NCI-H1105 treated with DMSO at 0.1 percent for 48 hours (cell line): Measurements from ENCODE around the gene PREP.
"Not testable (repeated sequence)": the region's sequence is repeated elsewhere in the genome, so short reads cannot be mapped to it uniquely, and the experiment has no call there.

Source experiments
- DNase-seq: peaks from one replicate; lab custom pipeline; 2025; lab: John Stamatoyannopoulos, UW

Gene PREP

DNA sequence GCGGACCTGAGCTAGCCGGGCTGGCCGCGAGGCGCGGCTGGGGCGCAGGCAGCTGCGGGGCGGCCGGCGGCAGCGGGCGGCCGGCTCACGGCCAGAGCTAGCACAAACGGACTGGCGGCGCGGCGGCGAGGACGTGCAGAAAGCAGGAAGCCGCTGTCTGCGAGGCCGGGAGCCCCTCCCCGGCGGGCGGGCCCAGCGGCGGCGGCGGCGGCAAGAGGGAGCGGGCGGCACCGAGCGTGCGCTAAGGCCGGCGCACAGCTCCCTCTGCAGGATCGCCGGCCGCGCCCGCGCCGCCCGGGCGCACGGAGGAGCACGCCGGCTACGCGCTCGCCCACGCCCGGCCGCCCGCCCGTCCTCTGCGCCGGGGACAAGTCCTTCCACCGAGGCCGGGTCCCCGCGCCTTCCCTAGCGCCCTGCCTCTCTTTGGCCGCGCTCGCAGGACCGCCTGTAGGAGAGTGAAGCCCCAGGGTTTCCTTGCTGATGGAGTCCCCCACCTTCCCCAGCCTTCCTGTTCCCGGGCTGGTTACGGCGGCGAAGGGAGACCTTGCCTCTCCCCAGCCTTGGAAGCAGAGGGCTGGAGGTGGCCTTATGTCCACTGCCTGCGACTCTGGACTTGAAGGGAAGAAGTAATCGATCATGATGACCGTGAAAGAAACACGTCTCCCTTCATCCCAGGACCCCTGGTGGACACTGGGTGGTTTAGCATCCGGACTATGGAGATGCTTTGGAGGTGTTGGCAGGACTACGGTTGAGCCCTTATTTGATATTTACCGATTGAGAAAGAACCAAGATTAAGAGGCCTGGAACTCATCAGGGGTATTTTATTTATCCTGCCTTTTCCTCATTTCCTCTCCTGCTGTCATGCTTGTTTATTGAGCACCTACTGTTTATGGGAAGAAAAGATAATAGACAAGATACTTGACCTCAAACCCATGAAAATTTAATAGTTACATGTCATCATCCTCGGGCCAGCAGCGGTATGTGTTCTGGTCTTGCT is at the start of gene PREP:
Gene PREP, minus strand, starts transcription at position 144 of the 997 bp plus-strand sequence. CDS start 191 bp downstream, outside the sequence.
- DNase-seq = peak; percentile 85

DNA sequence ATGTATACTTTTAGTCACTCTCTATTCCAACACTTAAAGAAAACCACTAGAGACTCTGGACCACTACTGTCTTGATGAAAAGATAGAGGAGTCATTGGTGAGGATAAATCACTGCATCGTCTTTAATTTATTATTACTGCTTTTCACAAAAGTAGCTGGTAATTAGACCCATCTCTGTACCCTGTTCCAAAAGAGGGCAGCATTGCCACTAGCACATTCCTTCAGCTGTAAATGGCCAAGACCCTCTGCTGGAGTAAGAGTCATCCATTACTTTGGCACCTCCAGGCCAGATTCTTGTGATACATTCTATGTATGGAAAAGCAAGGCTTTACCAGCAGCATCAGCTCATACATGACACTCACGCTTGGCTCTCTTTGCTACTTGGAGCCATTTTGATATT is 49.5 kb upstream of the PREP start:
- DNase-seq = no peak

DNA sequence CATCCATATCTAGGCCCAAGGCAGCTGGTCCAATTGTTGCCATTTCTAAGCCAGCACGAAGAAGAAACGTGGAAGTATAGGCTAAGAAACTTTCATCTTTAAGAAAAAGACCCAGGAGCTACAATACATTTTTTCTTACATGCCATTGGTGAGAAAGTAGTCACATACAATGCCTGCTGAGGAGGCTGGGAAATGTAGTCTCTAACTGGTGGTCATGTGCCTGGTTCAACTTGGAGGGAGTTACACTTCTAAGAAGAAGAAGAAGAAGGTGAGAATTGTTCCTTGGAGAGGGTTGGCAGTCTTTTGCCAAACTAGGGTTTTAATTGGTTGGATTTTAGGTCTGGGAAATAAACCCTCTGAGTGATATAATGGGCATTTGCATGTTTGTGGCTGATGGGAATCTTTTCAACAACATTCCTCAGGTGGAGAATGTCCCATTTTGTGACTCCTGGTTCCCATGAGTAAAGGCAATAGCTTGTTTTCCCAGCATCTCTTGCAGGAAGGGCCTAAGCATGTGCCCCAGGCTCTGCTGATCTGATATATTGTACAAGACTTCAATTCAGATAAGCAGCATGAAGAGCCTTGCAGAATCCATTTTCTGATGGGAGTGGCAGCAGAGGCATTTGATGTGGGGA is 47.0 kb upstream of the PREP start:
- no peak for DNase-seq

DNA sequence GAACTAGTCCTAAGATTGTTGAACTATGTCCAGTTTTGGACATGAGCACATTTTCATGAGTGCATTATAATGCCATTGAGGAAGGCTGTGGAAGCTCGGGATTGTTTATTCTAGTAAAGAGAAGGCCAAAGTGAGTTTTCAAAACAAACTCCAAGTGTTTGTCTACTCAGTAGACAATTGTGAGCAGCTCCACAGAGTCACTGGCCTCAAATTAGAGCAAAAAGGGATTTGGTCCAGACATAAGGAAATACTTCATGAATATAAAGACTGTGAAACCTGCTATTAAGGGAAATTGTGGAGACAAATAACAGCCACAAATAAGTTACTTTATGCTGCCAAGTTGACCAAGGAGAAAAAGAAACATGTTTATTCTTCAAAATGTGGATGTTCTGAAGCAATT is 42.6 kb upstream of the PREP start:
- DNase-seq = no peak

DNA sequence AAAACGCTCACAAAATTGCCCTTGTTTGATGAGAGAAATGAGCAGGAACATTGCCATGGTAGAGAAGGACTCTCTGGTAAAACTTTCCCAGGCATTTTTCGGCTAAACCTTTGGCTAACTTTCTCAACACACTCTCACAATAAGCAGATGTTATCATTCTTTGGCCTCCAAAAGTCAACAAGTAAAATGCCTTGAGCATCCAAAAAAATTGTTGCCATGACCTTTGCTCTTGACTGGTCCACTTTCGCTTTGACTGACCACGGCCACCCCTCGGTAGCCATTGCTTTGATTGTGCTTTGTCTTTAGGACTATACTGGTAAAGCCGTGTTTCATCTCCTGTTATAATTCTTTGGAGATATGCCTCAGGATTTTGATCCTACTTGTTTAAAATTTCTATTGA is 41.1 kb upstream of the PREP start:
- DNase-seq = no peak

DNA sequence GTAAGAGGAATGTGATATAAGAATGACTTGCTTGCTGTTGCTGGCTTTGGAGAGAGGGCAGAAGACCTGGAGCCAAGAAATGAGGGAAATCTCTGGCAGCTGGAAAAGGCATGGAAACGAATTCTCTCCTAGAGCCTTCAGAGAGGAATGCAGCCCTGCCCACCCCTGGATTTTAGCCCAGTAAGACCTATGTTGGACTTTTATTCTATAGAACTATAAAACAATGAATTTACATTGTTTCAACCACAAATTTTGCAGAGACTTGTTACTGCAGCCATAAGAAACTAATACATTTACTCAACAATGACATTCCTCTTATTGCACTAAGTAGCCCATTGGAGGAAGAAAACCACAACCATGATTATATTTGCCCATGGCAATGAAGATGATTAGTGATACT is 39.5 kb upstream of the PREP start:
- no peak for DNase-seq

DNA sequence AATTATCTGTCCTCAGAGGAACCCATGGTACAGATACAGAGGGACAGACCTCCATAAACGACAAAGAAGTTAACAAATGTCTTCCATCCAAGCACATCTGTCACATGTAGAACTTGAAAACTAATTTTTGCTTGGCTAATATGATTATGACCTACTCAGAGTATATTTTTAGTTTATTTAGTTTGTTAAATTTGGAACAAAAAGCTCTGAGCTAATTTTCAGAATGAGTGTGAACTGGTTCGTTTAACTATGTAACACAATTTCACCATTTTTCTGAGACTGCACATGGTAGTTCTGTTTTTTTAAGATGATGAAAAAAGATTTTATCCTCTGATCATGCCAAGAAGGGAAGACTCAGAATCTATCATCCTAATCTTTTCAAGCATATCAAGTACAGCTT is 34.4 kb upstream of the PREP start:
- DNase-seq = no peak

DNA sequence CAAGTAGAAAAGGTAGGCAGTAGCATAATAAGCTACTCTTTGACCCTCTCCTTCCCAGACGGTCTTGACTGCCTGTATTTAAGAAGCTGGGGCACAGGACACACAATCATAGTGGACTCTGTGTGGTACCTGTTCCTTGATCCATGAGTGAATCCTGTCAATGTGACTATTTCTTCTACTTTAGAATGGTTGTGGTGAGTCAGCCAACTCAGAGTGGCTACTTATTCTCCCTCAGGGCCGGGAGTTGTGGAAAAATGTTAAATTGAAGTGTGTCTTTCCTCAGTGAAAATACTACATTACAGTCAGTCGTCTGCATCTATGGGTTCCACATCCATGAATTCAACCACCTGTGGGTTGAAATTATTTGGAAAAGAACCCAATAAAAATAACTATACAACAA is 30.8 kb upstream of the PREP start:
- DNase-seq = no peak

DNA sequence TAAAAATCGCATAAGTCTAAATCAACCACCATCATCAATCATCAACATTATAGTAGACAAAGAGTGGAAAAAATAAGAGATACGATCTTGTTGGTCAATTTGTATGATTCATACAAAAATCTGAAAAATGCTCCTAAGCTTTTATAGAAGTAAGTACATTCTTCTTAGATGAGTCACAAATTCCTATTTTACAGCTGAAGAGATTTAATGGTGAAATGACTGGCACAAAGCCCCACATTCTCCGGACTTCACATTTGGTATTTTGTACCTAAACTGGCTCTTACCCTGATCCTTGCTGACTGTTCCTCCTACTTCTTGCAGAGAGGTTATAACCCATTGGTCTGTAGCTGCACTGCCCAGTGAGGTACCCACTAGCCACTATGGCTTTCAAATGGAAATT is 29.9 kb upstream of the PREP start:
- no peak for DNase-seq

DNA sequence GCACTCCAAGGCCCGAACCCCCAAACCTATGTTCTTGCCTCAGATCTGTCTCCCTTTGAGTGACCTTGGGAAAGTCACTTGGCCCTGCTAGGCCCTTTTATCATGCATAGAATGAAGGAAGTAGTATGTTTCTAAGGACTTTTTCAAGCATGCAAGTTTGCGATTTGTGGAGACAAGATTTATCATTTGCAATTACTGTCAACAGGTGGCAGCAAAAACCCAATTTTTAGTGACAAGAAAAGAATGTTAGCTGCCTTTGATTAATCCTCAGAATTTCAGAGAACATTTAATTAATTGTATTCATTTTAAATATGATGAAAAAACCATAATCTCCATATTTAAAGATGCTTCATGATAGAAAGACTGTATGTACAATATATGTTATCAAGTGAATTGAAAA is 28.3 kb upstream of the PREP start:
- DNase-seq = peak; percentile 44

DNA sequence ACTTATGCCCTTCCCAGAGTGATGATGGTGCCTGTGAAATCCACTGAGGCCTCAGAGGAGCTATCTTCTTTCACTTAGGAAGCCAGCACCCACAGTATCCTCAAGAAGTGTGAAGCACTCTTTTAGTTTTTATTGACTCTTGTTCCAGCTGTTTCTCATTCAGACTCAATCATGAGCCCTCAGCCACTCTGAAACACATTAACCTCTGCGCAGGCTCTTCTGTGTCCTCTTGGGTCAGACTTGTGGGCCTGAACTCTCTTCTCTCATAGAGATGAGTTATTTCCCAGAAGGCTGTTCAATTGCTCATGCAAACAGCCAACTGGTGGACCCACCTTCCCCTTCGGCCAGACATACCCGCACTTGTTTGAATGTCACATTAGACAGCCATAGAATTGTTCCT is 27.8 kb upstream of the PREP start:
- no peak for DNase-seq

DNA sequence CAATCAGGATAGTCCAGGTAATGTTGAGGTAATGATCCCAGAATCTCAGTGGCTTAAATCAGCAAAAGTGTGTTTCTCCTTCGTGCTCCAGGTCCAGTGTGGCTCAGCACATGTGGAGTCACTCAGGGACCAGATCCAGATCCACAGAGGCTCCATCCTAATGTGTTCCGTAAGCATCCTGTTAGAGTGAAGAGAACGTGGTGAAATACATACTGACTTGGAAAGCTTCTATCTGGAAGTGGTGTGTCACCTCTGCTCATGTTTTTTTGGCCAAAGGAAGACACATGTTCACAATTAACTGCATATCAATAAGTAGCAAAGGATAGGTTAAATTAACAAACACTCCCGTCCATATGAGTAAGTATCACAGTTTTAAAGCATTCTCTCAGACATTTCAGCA is 26.8 kb upstream of the PREP start:
- DNase-seq = no peak

DNA sequence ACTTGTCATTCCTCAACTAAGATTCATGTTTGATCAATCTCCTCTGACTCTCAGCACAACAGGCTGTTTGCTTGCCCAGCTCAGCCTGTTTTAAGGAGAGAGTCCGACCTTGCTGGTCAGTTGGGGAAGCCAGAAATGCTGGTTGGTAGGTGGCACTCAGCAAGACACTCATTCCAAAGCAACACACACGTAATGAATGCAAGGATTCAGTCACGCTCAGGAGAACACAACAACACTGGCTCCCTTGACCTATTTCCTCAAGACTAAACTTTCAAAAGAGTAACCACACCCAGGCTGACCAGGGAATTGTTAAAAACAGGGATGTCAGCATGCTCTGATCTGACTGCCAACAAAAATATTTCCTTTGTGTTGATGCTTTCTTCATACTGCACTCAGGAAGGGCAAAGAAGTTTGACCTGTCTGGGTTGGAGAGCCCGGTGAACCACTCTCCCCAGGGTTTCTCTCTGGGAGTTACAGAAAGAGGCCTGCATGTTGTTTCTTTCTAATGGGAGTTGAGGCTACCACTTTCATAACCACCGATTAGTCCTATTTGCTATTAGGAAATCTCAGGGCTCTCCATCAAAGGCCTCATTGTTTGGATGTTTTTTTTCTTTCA is 25.6 kb upstream of the PREP start:
- no peak for DNase-seq

DNA sequence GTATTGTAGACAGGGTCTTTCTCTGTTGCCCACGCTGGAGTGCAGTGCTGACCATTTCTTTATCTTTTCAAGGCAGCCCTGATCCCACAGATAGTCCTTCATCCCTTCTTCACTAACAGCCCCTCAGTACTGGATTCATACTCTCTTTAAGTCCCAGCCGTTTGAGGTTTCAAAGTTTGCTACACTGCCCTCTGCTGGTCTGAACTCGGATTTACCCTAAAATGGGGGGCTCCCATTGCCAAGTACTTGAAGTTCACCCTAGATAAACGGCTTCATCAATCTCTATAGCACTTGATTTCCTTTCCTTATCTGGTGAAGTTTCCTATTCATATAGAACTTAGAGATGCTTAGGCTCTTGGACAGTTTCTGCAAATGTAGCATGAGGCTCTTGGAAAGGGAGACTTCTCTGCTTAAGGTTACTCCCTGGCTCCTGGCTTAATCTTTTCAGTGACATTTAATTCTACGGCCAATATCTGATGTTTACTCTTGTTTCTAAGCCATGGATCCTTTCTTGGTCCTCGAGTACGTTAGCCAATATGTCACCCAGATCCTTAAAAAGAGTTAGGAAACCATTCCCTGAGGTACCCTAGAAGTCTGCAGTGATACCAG is 21.4 kb upstream of the PREP start:
- peak; percentile 54 for DNase-seq

DNA sequence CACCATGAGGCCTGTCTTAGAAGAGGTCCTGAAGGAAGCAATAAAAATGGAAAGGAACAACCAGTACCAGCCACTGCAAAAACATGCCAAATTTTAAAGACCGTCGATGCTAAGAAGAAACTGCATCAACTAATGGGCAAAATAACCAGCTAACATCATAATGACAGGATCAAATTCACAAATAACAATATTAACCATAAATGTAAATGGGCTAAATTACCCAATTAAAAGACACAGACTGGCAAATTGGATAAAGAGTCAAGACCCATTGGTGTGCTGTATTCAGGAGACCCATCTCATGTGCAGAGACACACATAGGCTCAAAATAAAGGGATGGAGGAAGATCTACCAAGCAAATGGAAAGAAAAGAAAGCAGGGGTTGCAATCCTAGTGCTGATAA is 14.1 kb upstream of the PREP start:
- DNase-seq = not testable (repeated sequence)

DNA sequence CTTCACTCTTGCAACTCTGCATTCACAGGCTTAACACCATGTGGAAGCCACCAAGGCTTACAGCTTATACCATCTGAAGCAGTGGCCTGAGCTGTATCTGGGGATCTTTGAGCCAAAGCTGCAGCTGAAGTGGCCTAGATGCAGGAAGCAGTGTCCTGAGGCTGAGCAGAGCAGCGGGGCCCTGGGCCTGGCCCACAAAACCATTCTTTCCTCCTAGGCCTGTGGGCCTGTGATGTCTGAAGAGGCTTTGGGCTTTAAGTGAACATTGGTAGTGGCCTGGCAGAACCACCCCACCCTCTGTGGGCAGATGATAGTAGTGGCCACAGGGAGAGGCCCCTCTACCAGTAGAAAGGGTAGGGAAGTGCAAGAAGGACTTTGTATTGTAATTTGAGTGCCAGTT is 6.9 kb upstream of the PREP start:
- DNase-seq = no peak

DNA sequence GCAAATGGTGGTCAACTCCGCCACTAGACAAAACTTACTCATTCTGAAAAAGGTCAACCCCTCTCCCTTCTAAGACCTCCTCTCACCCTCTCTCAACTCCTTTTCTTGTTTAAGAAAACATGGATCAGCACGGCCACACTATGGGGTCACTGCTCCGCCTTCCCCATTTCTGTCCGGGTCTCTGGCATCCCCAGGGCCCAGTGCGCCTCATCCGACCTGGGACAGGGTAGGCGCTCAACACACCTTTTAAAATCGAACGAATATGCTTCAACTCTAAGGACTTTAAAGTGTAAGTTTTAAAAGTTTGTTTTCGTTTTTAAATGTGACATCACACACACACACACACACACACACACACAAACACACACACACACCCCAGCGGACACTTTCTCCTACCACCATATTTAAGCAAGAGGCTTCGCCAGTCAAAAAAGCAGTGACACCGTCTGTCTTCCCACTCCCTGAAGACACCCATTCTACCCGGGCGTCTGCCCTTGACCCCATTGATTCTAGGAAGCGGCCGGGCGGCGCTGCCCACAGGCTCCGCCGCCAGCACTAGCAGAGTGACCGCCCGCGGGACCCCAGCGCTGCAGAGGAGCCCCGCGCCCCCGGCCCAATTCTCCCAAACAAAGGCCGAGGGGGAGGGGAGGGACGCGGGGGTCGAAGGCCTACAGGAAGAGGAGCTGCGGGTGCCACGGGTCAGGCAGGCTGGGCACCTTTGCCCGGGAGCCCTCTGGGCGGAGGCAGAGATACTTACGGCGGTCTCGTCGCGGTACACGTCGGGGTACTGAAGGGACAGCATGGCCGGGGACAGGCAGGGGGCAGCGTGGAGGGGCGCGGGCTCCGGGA is 568 bp downstream of the PREP start:
- DNase-seq = peak; percentile 66

DNA sequence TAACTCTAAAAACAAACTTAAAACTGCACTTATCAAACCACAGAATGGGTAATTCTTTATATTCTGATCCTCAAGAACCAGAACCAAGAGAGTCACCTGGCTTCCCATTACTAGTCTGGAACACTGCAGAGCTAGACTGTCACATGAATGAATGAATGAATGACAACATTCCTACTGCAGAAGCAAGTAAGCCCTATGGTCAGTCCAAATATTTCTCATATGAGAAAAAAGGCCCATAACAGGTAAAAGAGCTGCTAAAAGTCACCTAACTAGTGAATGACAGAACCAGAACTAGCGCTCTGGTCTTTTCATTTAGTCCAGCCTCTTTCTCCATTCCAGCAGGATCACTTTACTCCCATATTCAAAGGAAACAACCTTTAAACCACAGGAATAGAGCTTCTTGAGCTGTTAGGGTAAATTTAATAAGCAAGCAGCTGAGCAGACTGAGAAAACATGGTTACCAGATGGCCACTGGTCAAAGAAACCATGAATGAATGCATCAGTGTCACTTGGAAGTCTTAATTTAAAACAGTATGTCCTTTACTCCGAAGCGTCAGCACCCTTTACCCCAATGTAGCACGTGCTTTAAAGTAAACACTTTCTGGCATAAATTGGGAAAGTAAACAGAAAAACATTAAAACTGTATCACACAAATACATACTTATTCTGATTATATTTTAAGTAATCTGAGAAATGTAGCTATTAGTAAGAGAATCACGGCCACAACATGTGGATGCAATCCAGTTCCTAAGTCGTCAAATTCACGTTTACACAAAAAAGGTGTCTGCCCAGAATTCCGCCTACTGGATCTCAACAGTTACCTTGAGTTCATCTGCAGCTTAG is 1.4 kb downstream of the PREP start:
- DNase-seq = no peak

DNA sequence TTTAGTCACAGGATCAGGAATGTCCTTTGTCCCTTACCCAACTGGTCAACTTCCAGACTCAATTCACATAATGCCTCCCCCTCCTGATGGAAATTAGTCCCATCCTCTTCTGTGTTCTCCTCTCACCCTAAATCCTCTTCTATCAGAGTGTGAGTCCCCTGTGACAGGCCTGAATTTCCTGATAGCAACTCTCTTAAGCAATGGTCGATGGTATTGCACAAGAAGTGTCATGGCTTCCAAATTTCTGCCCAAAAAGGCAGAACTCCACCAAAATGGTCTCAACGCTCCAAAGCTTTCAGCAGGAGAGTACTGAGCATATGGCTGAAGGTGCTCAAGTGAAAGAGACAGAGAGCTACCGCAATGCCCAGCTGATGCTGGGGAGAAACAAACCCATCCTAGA is 2.4 kb downstream of the PREP start:
- no peak for DNase-seq

DNA sequence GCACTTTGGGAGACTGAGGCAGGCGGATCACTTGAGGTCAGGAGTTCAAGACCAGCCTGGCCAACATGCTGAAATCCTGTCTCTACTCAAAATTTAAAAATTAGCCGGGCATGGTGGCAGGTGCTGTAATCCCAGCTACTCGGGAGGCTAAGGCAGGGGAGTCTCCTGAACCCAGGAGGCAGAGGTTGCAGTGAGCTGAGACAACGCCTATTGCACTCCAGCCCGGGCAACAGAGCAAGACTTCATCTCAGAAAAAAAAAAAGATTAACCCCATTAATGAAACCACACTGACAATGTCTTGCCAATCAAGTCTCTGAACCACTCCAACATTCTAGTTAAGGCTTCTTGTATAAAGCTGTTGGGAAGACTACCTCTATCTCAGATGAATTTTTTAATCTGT is 4.0 kb downstream of the PREP start:
- DNase-seq = no peak

DNA sequence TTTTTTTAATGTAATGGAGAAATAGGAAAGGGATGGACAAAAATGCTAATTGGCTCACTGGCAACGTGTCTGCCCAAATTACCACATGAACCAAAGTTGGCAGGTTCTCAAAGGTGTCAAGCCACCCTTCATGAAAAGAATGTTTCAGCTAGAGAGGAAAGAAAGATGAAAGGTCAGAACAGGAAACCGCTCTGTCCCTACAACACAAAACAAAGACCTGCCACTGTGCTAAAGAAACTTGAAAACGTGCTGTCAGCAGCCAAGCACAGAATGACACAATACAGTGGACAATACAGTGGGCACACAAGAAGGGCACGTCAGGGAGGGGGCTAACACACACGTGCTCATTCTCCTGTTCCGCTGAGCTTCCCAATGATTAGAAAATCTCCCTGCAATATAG is 4.9 kb downstream of the PREP start:
- no peak for DNase-seq
